Right renal pelvis (tissue), 4 donors: ENCODE measurements around the gene ARHGEF6. TPM values are rescaled to one million over a fixed set of nuclear protein-coding genes. Genes with fewer than 3 reads are reported as not detected.

Experiments
- DNase-seq, 4 donors: peaks; one replicate each; pipeline ENCODE4 v3.0.0-alpha.2; 2013; ENCODE audit warnings: low read depth in 4 of 4, low spot score in 3 of 4, missing footprints in 1 of 4
- polyA plus RNA-seq, 4 donors: library from polyadenylated mRNA; unstranded; fragments of 120-200 nt; gene quantifications; one replicate each; pipeline ENCODE4 v1.2.1, GENCODE V29; 2013; ENCODE audit not compliant: insufficient read length in 4 of 4

The ARHGEF6 gene
- polyA plus RNA-seq, 4 donors, result 11.2 to 14.8 (median 13.3) TPM

DNA sequence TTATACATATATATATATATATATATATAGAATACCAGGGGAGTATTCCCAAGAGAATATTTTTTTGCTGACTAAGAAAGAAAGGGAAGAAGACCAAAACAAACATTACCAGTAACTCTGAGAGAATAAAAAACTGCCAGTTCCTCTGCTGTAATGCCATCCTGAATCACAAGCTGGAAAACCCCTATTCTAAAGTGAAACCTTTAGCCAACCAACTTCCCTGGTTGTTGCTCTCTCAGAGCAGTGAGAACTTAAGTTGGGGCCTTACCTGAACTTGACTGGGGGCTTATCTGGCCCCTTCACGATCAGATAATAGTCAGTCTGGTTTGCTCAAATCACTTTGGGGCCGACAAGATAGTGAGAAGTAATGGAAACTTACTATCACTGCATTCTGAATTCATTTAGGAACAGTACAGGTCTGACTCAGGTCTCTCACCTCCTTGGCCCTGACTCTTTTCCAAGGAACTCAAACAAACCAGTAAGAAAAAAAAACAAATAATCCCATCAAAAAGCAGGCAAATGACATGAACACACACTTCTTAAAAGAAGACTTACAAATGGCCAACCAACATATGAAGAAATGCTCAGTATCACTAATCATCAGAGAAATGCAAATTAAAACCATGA, 70.3 kb downstream of the ARHGEF6 start:
- DNase-seq, result no peak

DNA sequence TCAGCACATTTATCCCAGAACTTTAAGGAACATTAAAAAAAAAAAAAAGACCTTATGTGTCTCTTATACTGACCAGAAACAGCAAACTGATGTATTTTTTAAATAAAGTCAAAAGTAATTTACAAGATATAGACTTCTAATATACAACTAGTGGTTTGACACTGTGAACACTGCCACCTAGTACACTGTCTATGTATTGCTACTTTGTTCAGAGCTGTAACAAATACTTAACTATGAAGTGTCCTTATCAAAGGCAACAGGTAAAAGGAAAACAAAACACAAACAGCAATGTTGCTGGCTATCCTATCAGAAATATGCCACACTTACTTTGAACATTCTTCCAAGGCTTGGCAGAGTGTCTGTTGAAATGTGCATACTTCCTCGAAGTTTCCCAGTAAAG, 72.4 kb downstream of the ARHGEF6 start:
- DNase-seq, result no peak

DNA sequence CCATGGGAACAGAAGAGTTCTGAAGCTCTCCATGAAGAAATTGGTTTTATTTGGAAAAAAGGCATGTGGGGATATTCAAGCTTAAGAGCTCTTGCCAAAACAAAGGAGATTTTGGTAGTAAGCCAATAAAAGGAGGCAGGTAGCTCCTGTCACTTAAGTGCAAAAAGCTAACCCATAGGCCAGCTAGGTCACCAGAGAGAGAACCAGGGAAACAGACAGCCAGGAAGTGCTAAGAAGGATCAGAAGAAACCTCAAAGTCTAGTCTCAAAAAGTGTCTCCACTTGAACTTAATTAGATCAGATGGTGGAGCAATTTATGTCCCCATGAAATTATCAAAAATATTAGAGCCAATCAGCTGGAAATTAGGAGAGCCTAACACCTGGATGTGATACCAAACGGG, 83.6 kb downstream of the ARHGEF6 start:
- no peak for DNase-seq

DNA sequence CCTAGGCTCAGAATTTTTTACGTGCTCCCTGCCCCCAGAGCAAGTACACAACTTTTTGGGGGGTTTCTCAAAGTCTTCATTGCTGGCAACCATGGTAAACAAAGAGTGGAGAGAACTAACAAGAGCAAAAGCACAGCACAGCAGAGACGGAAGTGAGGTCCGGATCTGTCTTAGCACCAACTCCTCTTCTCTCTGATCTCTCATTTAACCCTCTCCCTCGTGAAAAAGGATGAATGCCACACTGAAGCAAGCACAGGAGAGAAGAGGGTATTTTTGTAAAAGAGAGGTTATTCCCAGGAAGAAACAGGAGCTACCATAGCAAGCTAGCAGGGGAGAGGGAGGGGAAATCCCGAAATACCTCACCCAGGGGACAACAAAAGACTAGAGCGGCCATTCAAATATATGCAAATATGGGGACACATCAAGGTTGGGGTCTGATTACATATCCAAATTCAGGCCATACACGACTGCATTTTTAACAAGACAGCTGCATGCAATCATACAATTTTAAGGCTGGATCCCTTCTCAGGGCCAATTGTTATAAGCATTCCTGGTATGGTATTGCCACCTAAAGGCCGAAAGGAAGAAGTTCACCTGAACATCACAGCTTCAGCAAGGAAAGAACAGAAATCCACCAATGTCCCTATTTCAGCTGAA, 86.2 kb downstream of the ARHGEF6 start:
- peak; percentile 8 to 40 (median 17) for DNase-seq

DNA sequence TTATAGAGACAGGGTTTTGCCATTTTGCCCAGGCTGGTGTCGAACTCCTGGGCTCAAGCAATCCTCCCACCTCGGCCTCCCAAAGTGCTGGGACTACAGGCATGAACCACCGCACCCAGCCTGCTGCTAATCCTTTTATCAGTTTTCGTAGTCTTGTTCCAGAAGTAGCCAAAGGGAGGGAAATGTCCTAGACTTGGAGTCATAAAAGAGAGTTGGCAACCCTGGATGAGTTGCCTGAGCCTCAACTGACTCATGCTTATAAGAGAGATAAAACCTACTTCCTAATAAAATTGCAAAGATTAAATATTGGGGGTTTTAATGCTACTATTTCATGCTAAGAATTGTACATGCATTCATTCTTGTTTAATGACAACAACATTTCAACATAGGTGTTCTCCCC, 88.5 kb downstream of the ARHGEF6 start:
- DNase-seq, result no peak

DNA sequence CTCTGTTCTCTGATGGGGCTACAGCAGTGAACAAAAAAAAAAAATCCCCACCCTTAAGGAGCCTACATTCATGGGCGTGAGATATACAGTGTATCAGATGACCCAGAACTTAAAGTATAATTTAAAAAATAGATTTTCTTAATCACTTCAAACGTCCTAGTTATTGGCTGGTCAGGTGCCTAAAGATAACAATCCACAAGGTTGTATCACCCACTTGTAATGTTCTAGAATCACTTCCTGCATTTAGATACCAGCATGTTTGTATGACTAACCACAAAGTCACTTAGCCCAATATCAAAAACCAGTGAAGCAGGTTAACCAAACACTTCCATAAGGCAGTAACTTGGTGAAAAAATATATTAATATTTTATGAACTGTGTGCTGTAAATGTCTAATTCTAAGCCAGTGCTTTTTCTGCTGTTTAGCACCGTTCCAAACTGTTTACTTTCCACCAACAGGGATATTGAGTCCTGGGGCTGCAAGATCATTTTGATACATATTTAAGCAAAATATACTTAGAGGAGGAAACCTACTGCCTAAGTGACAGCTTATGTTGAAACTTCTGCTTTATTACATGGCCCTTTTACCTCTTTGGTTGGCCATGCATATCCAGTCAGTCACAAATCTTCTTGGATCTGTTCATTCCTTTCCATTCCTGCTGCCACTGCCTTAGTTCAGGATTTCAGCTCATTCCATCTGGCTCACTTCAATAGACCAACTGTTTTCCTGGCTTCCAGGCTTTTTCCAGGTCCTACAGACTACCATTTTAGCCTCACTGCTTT, 89.5 kb downstream of the ARHGEF6 start:
- DNase-seq, result no peak

DNA sequence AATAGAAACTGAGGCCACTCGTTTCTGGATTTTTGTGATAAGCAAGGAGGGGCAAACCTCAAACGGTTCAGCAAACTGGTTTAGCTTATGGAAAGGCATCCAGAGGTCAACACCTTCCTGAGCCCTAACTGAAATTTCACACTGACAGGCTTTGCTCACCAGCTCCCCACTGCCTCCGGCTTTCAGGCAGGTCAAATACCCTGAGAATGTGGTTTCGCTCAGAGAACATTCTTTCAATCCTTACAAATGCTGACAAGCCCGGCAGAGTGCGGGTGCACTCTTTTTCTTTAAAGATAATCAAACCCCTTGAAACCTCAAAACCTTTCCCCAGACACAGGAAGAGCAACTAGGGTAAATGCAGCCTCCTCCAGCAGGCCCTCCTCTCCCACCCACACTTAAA, 91.3 kb downstream of the ARHGEF6 start:
- no peak for DNase-seq

DNA sequence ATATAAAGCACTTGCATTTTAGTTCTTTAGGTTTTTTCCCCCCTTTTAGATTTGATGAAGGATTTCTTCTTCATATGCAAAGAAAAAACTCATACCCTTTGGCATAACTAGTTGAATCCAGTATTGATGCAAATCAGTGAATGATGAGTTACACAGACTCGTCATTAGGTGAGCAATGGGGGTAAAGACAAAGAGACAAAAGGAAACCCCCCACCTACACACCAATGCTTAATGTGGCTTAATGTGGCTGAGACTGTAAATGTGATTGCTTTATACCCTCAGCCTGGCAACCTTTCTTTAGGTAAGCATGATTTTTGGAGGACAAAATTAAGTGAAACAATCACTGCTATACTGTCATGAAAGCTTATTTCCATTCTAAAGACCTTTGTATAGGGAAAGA, 93.3 kb downstream of the ARHGEF6 start:
- DNase-seq, result no peak

DNA sequence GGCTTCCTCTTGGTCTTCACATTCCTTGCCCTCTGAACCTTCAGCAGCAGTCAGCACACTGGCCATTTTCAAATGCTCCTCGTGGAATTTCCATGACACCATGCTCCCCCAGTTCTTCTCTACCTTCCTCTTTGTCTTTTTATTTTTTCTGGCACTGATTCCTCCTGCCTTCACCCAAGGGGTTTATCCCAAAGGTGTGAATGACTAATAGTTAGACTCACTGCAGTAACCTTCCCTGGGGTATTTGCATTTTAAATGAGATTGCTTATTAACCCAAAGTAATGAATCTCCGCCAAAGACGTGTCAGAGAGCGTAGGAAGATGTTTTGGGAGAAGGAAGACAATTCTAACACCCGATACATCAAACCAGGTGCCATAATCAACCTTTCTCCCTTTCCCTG, 96.6 kb downstream of the ARHGEF6 start:
- DNase-seq, result no peak

DNA sequence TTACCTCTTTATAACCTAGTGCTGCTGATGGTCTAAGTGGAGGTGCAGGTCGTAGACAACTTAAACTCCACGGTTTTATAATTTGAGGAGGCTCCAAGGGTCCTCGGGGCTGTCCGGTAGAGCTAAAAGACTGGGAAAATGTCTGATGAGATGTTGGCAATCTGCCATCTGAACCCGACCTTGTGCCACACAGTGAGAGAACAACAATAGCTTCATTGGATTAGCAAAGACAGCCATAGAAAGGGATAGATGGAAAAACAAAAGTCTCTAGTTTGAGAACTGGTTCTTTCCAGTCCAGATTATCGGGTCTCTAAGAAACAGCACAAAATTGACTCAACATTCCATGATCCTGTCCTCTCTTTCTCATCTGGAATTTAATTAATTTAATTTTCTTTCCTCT, 101.2 kb downstream of the ARHGEF6 start:
- DNase-seq, result no peak

DNA sequence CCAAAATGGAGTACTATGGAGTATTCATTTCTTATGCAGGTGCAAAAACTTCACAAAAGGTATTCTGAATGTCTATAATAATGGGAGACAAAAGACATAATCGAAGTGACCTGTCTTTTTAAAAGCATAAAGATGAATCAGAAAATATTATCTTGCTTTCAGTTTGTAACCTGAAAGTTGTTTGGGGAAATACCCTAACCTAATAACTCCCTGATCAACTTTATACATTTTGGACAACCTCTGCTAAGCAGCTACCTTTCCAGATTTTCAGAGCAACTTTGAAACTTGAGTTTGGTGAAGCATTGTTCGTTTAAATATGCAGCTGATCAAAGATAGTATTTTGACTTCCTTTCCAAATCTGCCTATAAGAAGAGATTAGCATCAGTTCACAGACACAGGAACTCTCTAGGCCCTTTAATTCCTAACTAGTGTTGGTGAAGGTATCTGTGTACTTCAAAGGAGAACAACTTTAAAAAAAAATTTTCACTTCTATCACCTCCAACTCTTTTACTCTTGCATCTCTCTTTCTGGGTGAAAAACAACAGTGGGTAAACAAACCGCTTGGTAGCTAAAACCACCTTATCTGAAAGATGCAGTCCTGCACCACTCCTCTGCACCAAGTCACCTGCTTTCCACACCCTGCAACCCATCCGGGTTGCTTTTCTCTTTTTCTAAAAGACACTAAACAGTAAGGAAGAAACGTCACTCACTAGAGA, 106.3 kb downstream of the ARHGEF6 start:
- no peak for DNase-seq

DNA sequence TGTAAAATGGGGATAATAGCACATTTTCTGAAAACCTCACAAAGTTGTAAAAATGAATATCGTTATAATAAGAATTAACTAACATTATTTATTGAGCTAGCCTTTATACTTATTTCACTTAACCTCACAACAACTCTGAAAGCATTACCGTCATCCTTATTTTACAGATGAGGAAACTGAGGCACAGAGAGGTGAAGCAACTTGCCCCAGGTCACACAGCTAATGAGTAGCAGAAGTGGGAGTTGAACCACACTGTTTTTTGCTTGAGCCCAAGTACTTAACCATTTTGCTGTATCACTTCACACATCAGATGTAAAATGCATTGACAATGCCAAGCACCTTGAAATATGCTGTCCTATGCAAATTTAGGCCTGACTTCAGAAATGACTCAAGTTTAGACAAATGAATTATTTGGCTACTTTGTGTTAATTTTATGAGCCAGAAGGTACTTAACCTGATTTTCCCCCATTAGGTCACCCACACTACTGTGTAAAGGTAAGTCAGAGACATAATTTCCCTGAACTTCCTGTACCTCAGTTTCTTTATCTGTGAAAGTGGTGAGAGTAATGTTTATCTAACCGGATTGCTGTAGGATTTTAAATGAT, 109.6 kb downstream of the ARHGEF6 start:
- no peak for DNase-seq

DNA sequence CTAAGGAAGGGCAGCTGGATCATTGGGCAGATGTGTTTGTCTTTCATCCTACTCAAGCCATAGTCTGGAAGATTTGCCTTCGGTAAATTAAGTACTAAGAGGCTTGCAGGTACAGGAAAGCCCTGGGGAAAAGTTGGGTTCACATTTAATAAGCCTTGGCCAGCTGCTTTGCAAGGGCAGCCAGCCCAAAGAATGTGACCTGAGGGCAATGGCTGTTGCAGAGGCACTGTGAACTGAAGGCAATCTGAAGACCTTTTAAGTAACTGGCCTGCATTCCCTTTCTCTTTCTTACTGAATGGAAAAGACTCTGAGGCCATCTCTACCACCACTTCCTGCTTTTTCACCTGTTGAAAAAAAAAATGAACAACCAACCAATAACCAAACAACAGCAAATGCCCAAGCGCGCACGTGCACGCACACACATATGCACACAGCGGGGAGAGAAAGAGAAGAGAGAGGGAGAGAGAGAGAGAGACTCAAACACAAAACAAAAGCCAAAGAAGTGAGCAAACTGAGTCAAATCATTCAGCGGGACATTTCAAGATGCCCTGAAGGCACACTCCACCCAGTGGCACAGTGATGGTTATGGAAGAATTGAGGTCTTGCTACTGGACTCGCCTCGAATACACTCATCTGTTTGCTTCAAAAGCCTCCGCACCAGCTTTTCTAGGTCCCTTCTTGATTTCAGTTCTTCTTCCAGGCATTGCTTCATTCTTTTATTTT, 113.1 kb downstream of the ARHGEF6 start:
- no peak for DNase-seq

DNA sequence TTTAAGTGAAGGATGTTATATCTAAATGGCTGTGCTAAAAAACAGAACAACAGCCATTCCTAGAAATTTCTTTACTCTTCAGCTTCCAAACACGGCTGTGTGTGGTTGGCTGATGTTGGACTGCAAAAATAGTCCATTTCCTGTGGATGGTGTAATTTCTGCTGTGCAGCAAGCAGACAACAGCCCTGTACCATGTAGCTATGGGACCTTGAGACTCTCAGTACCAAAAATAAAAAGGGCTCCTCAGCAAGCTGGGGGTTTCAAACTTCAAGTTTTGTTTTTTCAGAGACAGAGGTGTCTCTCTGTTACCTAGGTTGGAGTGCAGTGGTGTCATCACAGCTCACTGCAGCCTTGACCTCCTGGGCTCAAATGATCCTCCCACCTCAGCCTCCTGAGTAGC, 114.6 kb downstream of the ARHGEF6 start:
- no peak for DNase-seq

DNA sequence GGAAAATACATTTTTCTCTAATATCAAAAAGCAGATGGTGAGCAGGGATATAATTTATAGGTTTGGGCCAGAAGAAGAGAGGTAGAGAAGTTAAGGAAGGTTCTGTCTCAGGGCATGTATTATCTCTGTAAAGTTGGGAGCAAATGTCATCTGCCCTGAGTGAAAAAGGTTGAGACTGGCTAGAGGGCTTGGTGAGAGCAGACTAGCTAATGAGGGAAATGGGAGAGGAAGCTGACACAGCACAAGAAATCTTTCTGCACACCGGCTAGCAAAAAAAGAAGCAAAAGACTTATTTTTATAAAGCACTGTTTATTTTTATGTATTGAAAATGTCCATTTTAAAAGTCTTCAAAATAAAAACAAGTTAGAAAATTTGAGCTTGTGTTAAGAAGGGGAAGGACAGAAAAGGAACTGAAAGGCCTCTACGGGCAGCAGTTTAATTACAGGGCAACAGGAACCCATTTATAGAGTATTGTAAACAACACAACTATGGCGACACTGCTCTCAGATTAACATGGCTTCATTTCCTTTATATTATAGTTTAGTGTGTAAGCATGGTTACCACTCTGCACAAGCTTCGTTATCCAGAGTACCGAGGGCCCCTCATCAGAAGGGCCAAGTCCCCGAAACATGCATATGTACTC, 115.4 kb downstream of the ARHGEF6 start:
- DNase-seq, result no peak

DNA sequence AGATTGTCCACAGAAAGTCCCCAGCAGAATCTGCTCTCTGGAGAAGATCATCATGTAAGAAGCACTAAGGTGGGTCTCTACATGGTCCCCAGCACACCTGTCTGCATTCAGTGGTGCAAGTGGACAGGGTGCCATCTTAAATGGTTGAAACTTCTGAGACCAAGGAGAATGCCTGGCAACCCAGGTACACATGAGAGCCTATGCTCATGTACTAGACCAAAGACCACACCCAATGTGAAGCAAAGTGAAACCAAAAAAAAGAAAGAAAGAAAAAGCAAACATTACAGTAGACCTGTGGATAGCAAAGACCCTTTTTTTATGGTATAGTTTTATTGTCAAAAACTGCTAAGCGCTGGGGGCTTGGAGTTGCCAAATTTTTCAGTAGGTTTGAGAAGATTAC, 117.8 kb downstream of the ARHGEF6 start:
- DNase-seq, result no peak

DNA sequence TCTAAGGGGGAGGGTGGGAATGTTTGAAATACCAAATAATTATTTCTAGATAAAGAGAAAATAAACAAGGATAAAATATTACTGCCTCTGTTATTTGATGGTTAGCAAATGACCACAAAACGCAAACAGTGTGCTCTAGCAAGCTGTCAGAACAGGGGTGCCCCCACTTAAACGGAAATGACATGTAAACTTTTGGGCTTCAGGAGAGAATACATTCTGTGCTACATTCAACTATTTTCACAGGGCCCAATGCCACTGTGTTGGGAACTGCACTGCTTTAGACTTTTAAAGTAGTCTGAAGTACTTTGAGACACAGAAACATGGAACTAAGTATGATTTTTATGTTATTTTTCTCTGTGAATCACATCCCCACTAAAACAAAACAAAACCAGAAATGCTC, 118.6 kb downstream of the ARHGEF6 start:
- DNase-seq, result no peak

DNA sequence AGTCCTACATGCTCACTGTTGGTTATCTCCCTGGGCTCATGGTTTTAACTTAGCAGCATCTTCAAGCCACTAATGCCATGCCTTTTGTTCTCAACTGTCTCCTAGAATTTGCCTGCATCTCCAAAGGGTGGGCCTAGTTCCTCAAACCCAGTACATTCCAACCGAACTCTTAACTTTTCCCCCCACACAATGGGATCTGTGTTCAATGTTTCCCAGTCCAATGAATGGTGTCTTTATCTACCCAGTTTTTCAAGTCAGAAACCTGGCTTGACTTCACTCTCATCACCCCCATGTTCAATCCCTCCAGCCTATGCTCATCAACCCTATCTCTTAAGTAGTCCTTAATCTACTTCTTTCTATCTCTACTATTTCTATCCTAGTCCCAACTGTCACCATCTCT, 119.8 kb downstream of the ARHGEF6 start:
- no peak for DNase-seq

DNA sequence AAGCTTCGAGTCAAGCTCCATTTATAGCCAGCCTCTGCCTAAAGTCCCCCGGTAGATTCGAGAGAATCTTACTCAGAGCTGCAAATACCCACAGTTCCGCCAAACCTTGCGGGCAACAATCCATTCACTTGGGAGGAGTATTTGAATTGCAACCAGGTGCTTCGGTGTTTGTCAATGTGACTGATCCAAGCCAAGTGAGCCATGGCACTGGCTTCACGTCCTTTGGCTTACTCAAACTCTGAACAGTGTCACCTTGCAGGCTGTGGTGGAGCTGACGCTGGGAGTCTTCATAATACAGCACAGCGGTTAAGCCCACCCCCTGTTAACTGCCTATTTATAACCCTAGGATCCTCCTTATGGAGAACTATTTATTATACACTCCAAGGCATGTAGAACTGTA, 121.6 kb downstream of the ARHGEF6 start:
- no peak for DNase-seq

DNA sequence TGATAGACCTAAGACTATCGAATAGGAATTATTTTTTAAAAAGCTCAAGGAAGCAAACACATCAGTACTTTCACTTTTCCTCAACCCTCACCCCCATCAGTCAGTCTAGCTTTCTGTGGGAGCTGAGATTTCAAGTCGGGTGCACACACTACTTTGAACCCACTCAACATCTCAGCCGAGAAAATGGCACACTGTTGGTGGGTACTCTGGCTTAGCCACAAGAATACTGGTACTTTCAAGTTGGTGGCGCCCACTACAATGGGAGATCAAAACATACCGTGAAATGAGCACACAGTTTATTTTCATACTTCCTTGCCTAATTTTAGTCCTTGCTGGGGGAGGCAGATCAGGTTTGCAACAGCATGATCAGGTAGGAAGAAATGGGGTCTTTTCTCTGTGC, 122.6 kb downstream of the ARHGEF6 start:
- no peak for DNase-seq
